ACC112 (cell line): ENCODE measurements around the gene TBC1D5.

Experiments used
- H2AFZ ChIP-seq: fragments of 200-600 bp; sonication (generic); one replicate; pipeline ENCODE4 v1.6.0; 2017; ENCODE audit warnings: antibody characterized with exemption, low read length; ENCODE audit not compliant: unreplicated experiment
- H3K27ac ChIP-seq: fragments of 200-600 bp; sonication (generic); 2 replicates; pipeline ENCODE4 v1.5.1; 2014; ENCODE audit warnings: low read depth, mild to moderate bottlenecking, antibody characterized with exemption, low read length, moderate library complexity
- H3K27me3 ChIP-seq: fragments of 200-600 bp; sonication (generic); 2 replicates; pipeline ENCODE4 v1.6.1; 2014; ENCODE audit warnings: mild to moderate bottlenecking, antibody characterized with exemption, low read length, moderate library complexity, mixed read lengths; ENCODE audit not compliant: insufficient read depth
- H3K36me3 ChIP-seq: fragments of 200-600 bp; sonication (generic); 2 replicates; pipeline ENCODE4 v1.6.1; 2016; ENCODE audit warnings: mild to moderate bottlenecking, antibody characterized with exemption, low read length, moderate library complexity, mixed read lengths; ENCODE audit not compliant: insufficient read depth
- H3K4me1 ChIP-seq: fragments of 200-600 bp; sonication (generic); one replicate; pipeline ENCODE4 v1.6.1; 2016; ENCODE audit warnings: low read length, mixed read lengths; ENCODE audit not compliant: insufficient read depth, unreplicated experiment, control insufficient read depth
- H3K4me3 ChIP-seq: fragments of 200-600 bp; sonication (generic); 2 replicates; pipeline ENCODE4 v1.5.1; 2014; ENCODE audit warnings: mild to moderate bottlenecking, low read depth, low read length
- H3K79me2 ChIP-seq: fragments of 200-600 bp; sonication (generic); one replicate; pipeline ENCODE4 v1.6.0; 2016; ENCODE audit warnings: low read length; ENCODE audit not compliant: control insufficient read depth, unreplicated experiment, insufficient read depth

TBC1D5 gene

GRCh38 chr3:17313746-17314145 is 428.7 kb downstream of the TBC1D5 start:
- Histone ChIP-seq H3K27ac (no peak overlapping the region), H2AFZ (no peak overlapping the region), H3K27me3 (no peaks in the 10 kb centered on the region), H3K79me2 (no peaks in the 10 kb centered on the region), H3K36me3 (no peaks in the 10 kb centered on the region), H3K4me3 (no peak overlapping the region), H3K4me1 (no peaks in the 10 kb centered on the region)

GRCh38 chr3:17310983-17311382 is 431.4 kb downstream of the TBC1D5 start:
- Histone ChIP-seq H3K4me3 (no peak overlapping the region), H3K79me2 (no peaks in the 10 kb centered on the region), H3K4me1 (no peaks in the 10 kb centered on the region), H3K27ac (no peak overlapping the region), H3K27me3 (no peaks in the 10 kb centered on the region), H2AFZ (no peak overlapping the region), H3K36me3 (no peaks in the 10 kb centered on the region)

DNA sequence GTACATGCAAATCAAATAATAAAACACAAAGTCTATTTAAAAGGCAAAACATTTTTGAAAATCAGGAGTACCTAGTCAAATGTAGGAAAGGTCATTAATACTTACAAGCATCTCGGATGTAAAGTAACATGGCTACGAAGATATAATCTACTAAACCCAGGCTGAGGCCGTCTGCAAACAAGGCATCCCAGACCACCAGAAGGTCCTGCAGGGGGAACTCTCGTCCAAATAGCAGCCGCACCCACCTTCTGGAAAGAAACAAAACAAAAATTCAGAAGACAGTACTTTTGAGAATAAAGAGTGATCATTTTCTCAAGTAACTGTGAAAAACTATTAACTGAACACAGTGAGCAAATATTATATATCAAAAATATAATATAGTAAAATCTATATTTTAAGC is 434.5 kb downstream of the TBC1D5 start:
- H3K4me1 ChIP-seq: no peaks in the 10 kb centered on the region
- H3K36me3 ChIP-seq: no peaks in the 10 kb centered on the region
- H3K27me3 ChIP-seq: no peaks in the 10 kb centered on the region
- H3K4me3 ChIP-seq: no peak overlapping the region
- no peak overlapping the region for H3K27ac ChIP-seq
- H3K79me2 ChIP-seq: no peaks in the 10 kb centered on the region
- no peak overlapping the region for H2AFZ ChIP-seq

GRCh38 chr3:17307482-17307881 is 434.9 kb downstream of the TBC1D5 start:
- Histone ChIP-seq H3K79me2 (no peaks in the 10 kb centered on the region), H3K4me1 (no peaks in the 10 kb centered on the region), H3K36me3 (no peaks in the 10 kb centered on the region), H3K27me3 (no peaks in the 10 kb centered on the region), H2AFZ (no peak overlapping the region), H3K27ac (no peak overlapping the region), H3K4me3 (no peak overlapping the region)

DNA sequence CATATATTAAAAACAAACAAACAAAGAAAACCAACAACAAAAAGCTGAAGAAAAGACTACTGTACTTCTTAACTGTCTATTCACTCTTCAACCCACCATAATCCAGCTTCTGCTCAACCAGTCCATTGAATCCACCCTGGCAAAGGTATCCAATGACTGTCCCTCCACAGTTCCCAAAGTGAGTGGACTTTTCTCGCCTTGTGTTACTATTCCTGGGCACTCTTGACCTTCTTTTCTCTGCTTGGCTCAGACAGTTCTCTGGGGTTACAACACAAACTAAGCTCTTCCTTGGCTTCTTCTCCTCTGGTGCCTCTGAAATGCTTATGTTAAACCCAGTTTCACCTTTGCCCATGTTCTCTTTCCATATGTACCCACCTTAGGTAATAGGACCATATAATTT is 437.5 kb downstream of the TBC1D5 start:
- no peak overlapping the region for H2AFZ ChIP-seq

DNA sequence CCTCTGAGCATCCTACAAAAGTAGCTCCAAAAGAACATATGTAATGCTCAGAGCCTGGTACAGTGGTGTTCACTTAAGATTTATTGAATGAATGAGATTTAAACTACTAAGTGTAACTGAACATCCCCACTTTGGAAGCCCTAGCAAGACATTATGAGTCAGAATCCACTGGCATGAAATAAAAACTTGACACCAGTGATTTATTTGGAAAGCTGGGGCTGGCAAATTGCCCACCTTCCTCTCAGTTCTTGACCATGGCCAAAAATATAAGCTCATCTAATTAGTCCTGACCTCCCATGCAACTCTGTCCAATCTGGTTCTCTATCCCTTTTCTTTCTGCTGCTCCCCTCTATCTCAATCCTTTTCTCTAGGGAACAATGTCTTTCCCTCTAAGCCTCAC is 439.7 kb downstream of the TBC1D5 start:
- Histone ChIP-seq H3K27me3 (no peaks in the 10 kb centered on the region), H2AFZ (no peak overlapping the region), H3K27ac (no peak overlapping the region), H3K36me3 (no peaks in the 10 kb centered on the region), H3K79me2 (no peaks in the 10 kb centered on the region), H3K4me3 (no peak overlapping the region), H3K4me1 (no peaks in the 10 kb centered on the region)

More for the DNA sequence above, 437.5 kb downstream of the TBC1D5 start:
- H3K79me2 ChIP-seq: no peaks in the 10 kb centered on the region
- no peak overlapping the region for H3K27ac ChIP-seq
- H3K4me3 ChIP-seq: no peak overlapping the region
- H3K36me3 ChIP-seq: no peaks in the 10 kb centered on the region
- H3K27me3 ChIP-seq: no peaks in the 10 kb centered on the region
- no peaks in the 10 kb centered on the region for H3K4me1 ChIP-seq

- no peak overlapping the region for H3K27ac ChIP-seq
- H3K4me3 ChIP-seq: no peak overlapping the region
- H3K4me1 ChIP-seq: no peaks in the 10 kb centered on the region
- no peak overlapping the region for H2AFZ ChIP-seq
- H3K36me3 ChIP-seq: no peaks in the 10 kb centered on the region
- no peaks in the 10 kb centered on the region for H3K27me3 ChIP-seq
- H3K79me2 ChIP-seq: no peaks in the 10 kb centered on the region
Observed at GRCh38 chr3:17302170-17302569, 440.3 kb downstream of the TBC1D5 start.

GRCh38 chr3:17301271-17301670 is 441.2 kb downstream of the TBC1D5 start:
- Histone ChIP-seq H3K4me3 (no peak overlapping the region), H3K27ac (no peak overlapping the region), H3K27me3 (no peaks in the 10 kb centered on the region), H3K4me1 (no peaks in the 10 kb centered on the region), H3K79me2 (no peaks in the 10 kb centered on the region), H3K36me3 (no peaks in the 10 kb centered on the region), H2AFZ (no peak overlapping the region)

DNA sequence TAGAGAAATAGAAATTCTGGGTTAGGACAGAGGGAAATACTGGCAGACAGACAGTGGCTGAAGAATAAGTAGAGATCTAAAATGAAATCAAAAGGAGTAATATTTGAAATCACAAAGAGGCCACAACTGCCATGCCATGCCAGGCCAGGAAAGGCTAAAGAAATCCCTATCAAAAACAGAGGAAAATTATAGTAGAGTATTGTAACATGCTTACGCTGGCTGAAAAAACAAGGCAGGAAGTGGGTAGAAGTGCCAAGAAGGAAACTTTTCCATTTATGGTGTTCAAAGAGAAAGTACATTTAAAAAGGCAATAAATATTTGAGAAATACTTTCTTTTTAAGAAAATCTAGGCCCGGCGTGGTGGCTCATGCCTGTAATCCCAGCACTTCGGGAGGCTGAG is 442.0 kb downstream of the TBC1D5 start:
- Histone ChIP-seq H3K4me3 (no peak overlapping the region), H3K79me2 (no peaks in the 10 kb centered on the region), H2AFZ (peak overlapping the region; percentile 15), H3K4me1 (no peaks in the 10 kb centered on the region), H3K27me3 (no peaks in the 10 kb centered on the region), H3K27ac (no peak overlapping the region), H3K36me3 (no peaks in the 10 kb centered on the region)

GRCh38 chr3:17298038-17298437 is 444.4 kb downstream of the TBC1D5 start:
- no peaks in the 10 kb centered on the region for H3K4me1 ChIP-seq
- no peak overlapping the region for H3K4me3 ChIP-seq
- no peaks in the 10 kb centered on the region for H3K79me2 ChIP-seq
- H2AFZ ChIP-seq: no peak overlapping the region
- H3K27me3 ChIP-seq: no peaks in the 10 kb centered on the region
- no peaks in the 10 kb centered on the region for H3K36me3 ChIP-seq
- no peak overlapping the region for H3K27ac ChIP-seq

- Histone ChIP-seq H3K27ac (no peak overlapping the region), H3K4me3 (no peak overlapping the region)
Observed at GRCh38 chr3:17292556-17292955, 449.9 kb downstream of the TBC1D5 start.

More at GRCh38 chr3:17292556-17292955, 449.9 kb downstream of the TBC1D5 start:
- Histone ChIP-seq H3K27me3 (no peaks in the 10 kb centered on the region), H3K79me2 (no peaks in the 10 kb centered on the region), H3K4me1 (no peaks in the 10 kb centered on the region), H3K36me3 (no peaks in the 10 kb centered on the region), H2AFZ (no peak overlapping the region)
